LNCAP (cell line): ENCODE data around the gene SGTA.

Experiments used
- CTCF ChIP-seq: fragments of 450-650 bp; IDR thresholded peaks from 2 replicates; pipeline ENCODE4 v1.5.1; 2017; ENCODE audit warnings: mild to moderate bottlenecking

SGTA gene

GRCh38 chr19:2811735-2812413 is 28.8 kb upstream of the SGTA start:
- no peak for TF ChIP-seq CTCF

GRCh38 chr19:2811221-2811722 is 28.2 kb upstream of the SGTA start:
- no peak for TF ChIP-seq CTCF

GRCh38 chr19:2810141-2811091 is 27.3 kb upstream of the SGTA start:
- TF ChIP-seq CTCF, result no peak

- no peak for TF ChIP-seq CTCF
Observed at GRCh38 chr19:2809387-2810140, 26.5 kb upstream of the SGTA start.

GRCh38 chr19:2808129-2808941 is 25.3 kb upstream of the SGTA start:
- no peak for TF ChIP-seq CTCF

GRCh38 chr19:2807379-2808128 is 24.5 kb upstream of the SGTA start:
- no peak for TF ChIP-seq CTCF
